ENCODE measurements around the gene BCL6B.

- TF ChIP-seq, protein P1, sequence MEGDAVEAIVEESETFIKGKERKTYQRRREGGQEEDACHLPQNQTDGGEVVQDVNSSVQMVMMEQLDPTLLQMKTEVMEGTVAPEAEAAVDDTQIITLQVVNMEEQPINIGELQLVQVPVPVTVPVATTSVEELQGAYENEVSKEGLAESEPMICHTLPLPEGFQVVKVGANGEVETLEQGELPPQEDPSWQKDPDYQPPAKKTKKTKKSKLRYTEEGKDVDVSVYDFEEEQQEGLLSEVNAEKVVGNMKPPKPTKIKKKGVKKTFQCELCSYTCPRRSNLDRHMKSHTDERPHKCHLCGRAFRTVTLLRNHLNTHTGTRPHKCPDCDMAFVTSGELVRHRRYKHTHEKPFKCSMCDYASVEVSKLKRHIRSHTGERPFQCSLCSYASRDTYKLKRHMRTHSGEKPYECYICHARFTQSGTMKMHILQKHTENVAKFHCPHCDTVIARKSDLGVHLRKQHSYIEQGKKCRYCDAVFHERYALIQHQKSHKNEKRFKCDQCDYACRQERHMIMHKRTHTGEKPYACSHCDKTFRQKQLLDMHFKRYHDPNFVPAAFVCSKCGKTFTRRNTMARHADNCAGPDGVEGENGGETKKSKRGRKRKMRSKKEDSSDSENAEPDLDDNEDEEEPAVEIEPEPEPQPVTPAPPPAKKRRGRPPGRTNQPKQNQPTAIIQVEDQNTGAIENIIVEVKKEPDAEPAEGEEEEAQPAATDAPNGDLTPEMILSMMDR (conservative IDR thresholded peaks at IDR 0.05; ENCODE audit: low read depth in 2 of 2): no peak
- TF ChIP-seq EZH2 (IDR thresholded peaks at IDR 0.05; ENCODE audit: low read depth, unreplicated experiment) (no peak), EZH2phosphoT487 (IDR thresholded peaks at IDR 0.05; ENCODE audit: unreplicated experiment) (no peak), REST (IDR thresholded peaks at IDR 0.05; ENCODE audit: unreplicated experiment) (no peak), ZNF114 (CRISPR knock-in tag; IDR thresholded peaks at IDR 0.05) (no peak), POLR2AphosphoS5 (IDR thresholded peaks at IDR 0.05; ENCODE audit: low read depth) (no peak), STAT1 (IDR thresholded peaks at IDR 0.05; ENCODE audit: unreplicated experiment) (no peak), CREB1 (CRISPR knock-in tag; IDR thresholded peaks at IDR 0.05; ENCODE audit: low read depth) (no peak)
These were observed 5.0 kb upstream of the BCL6B start for GRCh38 chr17:7017827-7018200.

Measured in GM23338 (cell line).